ENCODE data around the gene BLTP2. TPM values are rescaled to one million over a fixed set of nuclear protein-coding genes. Genes with fewer than 3 reads are reported as not detected.

The BLTP2 gene
- total RNA-seq, 1 experiment from 2014 or later: 73.6 TPM

DNA sequence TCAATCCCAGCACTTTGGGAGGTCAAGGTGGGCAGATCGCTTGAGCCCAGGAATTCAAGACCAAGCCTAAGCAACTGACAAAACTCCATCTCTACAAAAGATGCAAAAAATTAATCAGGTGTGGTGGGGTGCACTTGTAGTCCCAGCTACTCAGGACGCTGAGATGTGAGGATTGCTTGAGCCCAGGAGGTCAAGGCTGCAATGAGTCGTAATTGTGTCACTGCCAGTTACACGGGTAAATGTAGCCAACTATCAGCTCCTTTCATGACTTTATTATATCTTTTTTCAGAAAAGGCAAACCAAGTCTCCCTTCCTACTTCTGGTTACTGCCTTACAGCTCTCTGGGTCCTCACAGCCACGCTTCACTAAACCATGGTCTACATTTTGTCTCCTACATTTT, 12.8 kb upstream of the BLTP2 start:
- no peak for DNase-seq (ENCODE audit: low read depth)
- in situ Hi-C loops (cut with HindIII; ENCODE audit: low pct_unique_long_range_greater_than_20kb, low sequenced_read_pairs): no loop called here

DNA sequence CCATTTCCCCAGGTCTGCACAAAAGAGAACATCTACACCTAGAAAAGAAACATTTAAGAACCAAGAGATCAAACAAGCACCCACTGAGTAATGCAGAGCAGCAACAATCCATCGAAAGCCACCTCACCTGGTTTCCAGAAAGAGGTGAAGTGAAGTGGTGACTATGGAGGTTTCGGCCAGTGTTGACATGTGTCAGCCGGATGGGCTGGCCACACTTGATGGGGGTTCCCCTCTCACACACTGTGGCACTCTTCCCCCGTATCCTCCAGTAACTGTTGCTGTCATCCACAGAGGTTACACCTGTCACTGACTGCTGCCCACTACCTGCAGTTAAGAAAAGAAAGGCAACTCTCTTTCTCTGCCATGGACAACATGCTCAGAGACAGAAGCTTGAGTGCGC, 10.2 kb upstream of the BLTP2 start:
- no peak for DNase-seq (ENCODE audit: low read depth)
- in situ Hi-C loops (cut with HindIII; ENCODE audit: low pct_unique_long_range_greater_than_20kb, low sequenced_read_pairs): no loop called here

DNA sequence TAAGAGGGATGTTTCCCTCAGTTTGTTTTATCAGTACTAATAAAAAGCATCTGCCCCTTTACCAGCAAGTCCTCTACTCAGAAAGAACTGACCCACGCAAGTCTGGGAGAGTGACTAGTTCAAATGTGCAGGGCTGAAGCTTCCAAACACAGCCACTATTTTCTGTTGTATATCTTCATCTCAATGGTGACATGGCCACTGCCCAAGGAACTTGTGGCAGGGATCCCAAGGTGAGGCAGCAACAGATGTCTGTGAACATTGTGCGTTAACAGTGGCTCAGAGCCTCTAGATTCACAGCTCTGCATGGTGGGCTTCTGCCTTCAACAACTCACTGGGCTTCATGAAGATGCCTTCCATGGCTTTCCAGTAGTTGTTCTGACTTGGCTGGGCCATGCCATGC, 3.7 kb upstream of the BLTP2 start:
- in situ Hi-C loops (cut with HindIII; ENCODE audit: low pct_unique_long_range_greater_than_20kb, low sequenced_read_pairs): no loop called here
- DNase-seq (ENCODE audit: low read depth): no peak

- in situ Hi-C loops (cut with HindIII; ENCODE audit: low pct_unique_long_range_greater_than_20kb, low sequenced_read_pairs): no loop called here
- no peak for DNase-seq (ENCODE audit: low read depth)
Observed at GRCh38 chr17:28646039-28646754, 1.2 kb upstream of the BLTP2 start.

GRCh38 chr17:28645576-28645939, 600 bp upstream of the BLTP2 start:
- no peak for DNase-seq (ENCODE audit: low read depth)
- in situ Hi-C loops (cut with HindIII; ENCODE audit: low pct_unique_long_range_greater_than_20kb, low sequenced_read_pairs): no loop called here

DNA sequence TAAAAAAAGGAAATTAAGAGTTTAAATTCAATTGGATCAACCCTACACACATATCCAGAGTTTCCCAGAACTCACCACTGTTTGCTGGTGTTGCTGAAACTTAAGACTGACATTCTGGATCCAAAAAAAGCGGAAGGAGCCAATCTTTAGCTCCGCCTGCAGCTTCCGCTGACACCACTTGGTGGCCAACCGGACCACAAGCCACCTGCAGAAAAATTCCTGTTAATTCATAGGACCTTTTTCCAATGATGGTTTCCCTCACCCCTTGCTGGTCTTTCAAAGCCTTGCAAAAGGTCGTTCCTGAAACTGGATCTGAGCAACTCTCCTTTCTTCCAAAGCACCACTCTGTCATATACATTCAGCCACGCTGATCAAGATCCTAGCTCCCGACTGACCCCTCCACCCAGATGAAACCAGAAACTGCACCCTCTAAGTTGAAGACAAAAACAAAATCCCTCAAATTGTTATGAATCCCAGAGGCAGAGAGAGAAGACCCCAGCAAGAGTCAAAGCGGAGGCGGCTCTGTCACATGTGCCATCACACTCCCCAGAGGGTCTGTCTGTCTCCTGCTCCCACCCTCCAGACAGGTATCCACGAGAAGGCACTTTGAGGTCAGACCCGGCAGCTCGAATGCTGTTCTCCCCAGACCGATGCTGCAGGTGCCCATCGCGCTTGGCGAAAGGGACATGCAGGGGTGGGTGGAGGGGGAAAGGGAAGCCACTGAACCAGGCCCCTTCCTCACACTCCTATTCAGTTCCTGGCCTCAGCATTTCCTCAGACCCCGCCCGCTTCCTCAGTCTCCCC, 773 bp downstream of the BLTP2 start:
- in situ Hi-C loops (cut with HindIII; ENCODE audit: low pct_unique_long_range_greater_than_20kb, low sequenced_read_pairs): no loop called here
- peak; percentile 34 for DNase-seq (ENCODE audit: low read depth)

GRCh38 chr17:28641579-28641978, 3.4 kb downstream of the BLTP2 start:
- DNase-seq (ENCODE audit: low read depth): peak; percentile 41
- in situ Hi-C loops (cut with HindIII; ENCODE audit: low pct_unique_long_range_greater_than_20kb, low sequenced_read_pairs): no loop called here

DNA sequence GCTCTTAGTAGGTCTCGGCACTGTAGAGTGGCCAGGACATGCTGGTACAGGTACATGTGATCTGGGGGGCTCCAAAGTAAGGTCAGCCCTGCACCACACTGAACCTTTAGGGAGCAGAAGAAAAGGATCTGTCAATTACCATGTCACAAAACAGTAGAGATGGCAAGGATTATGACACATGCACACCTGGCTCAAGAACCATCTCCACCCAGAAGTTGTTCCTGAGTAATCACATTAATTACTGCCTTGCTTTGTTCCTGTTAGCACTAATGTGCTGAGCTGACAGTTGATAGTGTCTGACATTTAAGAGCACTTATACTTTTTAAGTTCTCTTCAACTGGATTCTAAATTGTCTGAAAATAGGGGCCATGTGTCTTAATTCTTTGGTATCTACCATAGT, 9.5 kb downstream of the BLTP2 start:
- no peak for DNase-seq (ENCODE audit: low read depth)
- in situ Hi-C loops (cut with HindIII; ENCODE audit: low pct_unique_long_range_greater_than_20kb, low sequenced_read_pairs): no loop called here

- in situ Hi-C loops (cut with HindIII; ENCODE audit: low pct_unique_long_range_greater_than_20kb, low sequenced_read_pairs): no loop called here
- DNase-seq (ENCODE audit: low read depth): no peak
Observed at GRCh38 chr17:28634206-28634865, 10.6 kb downstream of the BLTP2 start.

GRCh38 chr17:28626818-28627217, 18.1 kb downstream of the BLTP2 start:
- in situ Hi-C loops (cut with HindIII; ENCODE audit: low pct_unique_long_range_greater_than_20kb, low sequenced_read_pairs): no loop called here

GRCh38 chr17:28624148-28624547, 20.8 kb downstream of the BLTP2 start:
- DNase-seq (ENCODE audit: low read depth): no peak
- in situ Hi-C loops (cut with HindIII; ENCODE audit: low pct_unique_long_range_greater_than_20kb, low sequenced_read_pairs): no loop called here

More at GRCh38 chr17:28626818-28627217, 18.1 kb downstream of the BLTP2 start:
- DNase-seq (ENCODE audit: low read depth): no peak

GRCh38 chr17:28623696-28624095, 21.3 kb downstream of the BLTP2 start:
- in situ Hi-C loops (cut with HindIII; ENCODE audit: low pct_unique_long_range_greater_than_20kb, low sequenced_read_pairs): no loop called here
- DNase-seq (ENCODE audit: low read depth): no peak

DNA sequence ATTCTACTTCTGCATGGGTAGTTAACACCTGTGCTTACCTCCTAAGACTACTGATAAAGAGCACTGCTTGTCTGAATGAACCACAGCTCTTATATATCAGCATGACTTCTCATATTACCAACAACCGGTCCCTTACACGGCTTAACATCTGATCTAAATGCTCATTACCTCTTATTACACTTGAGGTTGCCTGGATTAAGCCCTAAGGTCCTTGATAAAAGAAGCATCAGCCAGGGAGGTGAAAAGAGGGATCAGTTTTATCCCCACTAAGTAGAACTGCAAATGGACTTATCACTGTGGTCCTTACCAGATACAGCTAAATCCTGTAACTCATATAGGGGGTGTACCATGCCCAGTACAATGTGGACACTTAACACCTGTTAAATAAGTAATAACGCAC, 22.8 kb downstream of the BLTP2 start:
- DNase-seq (ENCODE audit: low read depth): no peak
- in situ Hi-C loops (cut with HindIII; ENCODE audit: low pct_unique_long_range_greater_than_20kb, low sequenced_read_pairs): no loop called here

- in situ Hi-C loops (cut with HindIII; ENCODE audit: low pct_unique_long_range_greater_than_20kb, low sequenced_read_pairs): no loop called here
- no peak for DNase-seq (ENCODE audit: low read depth)
Observed at GRCh38 chr17:28620010-28620409, 24.9 kb downstream of the BLTP2 start.

DNA sequence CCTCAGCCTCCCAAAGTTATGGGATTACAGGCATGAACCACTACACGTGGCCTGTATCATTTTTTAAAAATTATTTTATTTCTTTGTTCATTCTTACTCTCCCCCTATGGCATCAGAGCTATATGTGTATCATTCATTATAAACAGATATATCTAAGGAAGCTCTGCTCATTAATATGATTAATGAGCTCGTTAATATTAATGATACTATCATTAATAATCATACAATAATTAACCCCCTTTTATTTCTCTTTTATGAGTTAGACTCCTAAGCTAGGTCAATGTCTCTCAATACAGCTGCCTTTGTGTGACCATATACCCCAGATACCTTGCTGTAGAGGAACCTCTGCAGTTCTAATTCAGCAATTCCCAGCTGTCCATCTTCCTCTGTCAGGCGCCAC, 26.5 kb downstream of the BLTP2 start:
- in situ Hi-C loops (cut with HindIII; ENCODE audit: low pct_unique_long_range_greater_than_20kb, low sequenced_read_pairs): no loop called here
- no peak for DNase-seq (ENCODE audit: low read depth)

DNA sequence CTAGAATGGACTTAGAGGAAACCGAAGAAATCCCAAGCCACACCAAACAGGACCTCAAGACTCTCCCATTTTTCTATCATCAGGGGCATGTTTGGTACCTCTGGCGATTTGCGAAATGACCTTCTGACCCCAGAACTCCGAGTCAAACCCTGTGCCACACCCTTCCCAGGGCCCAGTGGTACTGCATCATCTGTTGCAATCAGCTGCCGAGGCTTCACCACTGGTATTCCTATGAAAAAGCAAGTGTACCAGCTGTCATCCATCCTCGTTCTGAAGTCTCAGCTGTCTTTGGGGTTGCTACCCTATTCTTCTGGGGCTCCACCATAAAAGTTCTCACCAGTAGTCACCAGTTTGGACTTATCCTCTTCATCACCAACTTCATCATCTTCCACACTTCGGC, 28.7 kb downstream of the BLTP2 start:
- in situ Hi-C loops (cut with HindIII; ENCODE audit: low pct_unique_long_range_greater_than_20kb, low sequenced_read_pairs): no loop called here
- no peak for DNase-seq (ENCODE audit: low read depth)

DNA sequence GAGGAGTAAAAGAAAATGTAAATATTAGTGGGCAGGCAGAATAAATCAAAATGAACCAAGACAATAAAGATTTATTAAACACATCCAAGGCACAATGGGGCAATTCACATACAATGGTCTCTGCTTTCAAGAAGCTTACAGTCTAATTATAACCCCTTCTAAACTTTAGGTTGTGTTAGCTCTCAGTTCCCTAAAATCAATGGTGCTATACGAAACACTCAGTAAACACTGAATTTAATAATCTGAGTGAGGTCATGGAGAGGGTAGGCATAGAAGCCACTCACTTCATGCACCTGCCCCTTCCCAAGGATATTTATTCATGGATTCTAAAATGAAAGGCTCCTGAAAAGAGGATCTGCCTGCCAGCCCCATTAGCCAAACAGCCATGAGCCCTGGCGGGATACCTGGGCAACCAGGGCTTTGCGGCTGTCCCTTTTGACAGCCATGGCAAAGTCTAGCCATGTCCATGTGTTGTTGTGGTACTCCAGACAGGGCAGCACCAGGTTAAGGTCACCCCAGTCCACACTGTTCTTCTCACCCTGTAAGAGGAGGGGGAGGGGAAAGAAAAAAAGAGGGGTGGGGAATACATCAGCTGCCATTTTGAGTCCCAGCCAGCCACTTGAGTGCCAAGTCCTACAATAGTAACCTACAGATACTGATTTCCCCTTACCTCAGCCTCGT, 29.6 kb downstream of the BLTP2 start:
- in situ Hi-C loops (cut with HindIII; ENCODE audit: low pct_unique_long_range_greater_than_20kb, low sequenced_read_pairs): no loop called here
- DNase-seq (ENCODE audit: low read depth): no peak

- no peak for DNase-seq (ENCODE audit: low read depth)
- in situ Hi-C loops (cut with HindIII; ENCODE audit: low pct_unique_long_range_greater_than_20kb, low sequenced_read_pairs): no loop called here
Observed at GRCh38 chr17:28613931-28614381, 31.0 kb downstream of the BLTP2 start, which contains the start of gene RSKR. TSS of gene RSKR (minus strand) at chr17:28614185. CDS start at chr17:28614161, 24 bp downstream.
